Muscle layer of colon (tissue), 2 donors: Measurements from ENCODE around the gene GRID1.

ENCODE experiments used
- H3K27ac ChIP-seq: one replicate; pipeline ENCODE4 v1.7.0; 2013; ENCODE audit warnings: low read depth, mild to moderate bottlenecking, low read length, moderate library complexity
- H3K27me3 ChIP-seq, 2 donors: one replicate each; pipeline ENCODE4 v1.7.0; 2013; ENCODE audit warnings: low read length in 2 of 2, mild to moderate bottlenecking in 2 of 2; ENCODE audit not compliant: insufficient read depth in 2 of 2, control insufficient read depth in 1 of 2
- H3K36me3 ChIP-seq: one replicate; pipeline ENCODE4 v1.7.0; 2013; ENCODE audit warnings: mild to moderate bottlenecking, low read length; ENCODE audit not compliant: insufficient read depth
- H3K4me1 ChIP-seq: one replicate; pipeline ENCODE4 v1.7.0; 2013; ENCODE audit warnings: mild to moderate bottlenecking, low read length; ENCODE audit not compliant: insufficient read depth
- H3K4me3 ChIP-seq, 2 donors: one replicate each; pipeline ENCODE4 v1.7.0; 2013; ENCODE audit warnings: low read length in 2 of 2, low read depth in 1 of 2, mild to moderate bottlenecking in 1 of 2, moderate library complexity in 1 of 2
- H3K9ac ChIP-seq: one replicate; pipeline ENCODE4 v1.7.0; 2013; ENCODE audit warnings: low read length
- H3K9me3 ChIP-seq: one replicate; pipeline ENCODE4 v1.7.0; 2013; ENCODE audit warnings: mild to moderate bottlenecking, low read length
- donor health status: abdominal sarcoma.
- donor health status: Adenocarcinoma of cecum.

GRID1 gene

GRCh38 chr10:86003201-86003621 is 363.4 kb downstream of the GRID1 start:
- H3K36me3 ChIP-seq: no peaks in the 10 kb centered on the region
- no peaks in the 10 kb centered on the region for H3K27me3 ChIP-seq
- H3K27ac ChIP-seq: no peak overlapping the region

GRCh38 chr10:86001521-86001920 is 365.1 kb downstream of the GRID1 start:
- H3K36me3 ChIP-seq: no peaks in the 10 kb centered on the region
- H3K27me3 ChIP-seq: no peaks in the 10 kb centered on the region
- no peak overlapping the region for H3K9ac ChIP-seq
- H3K9me3 ChIP-seq: no peaks in the 10 kb centered on the region
- H3K4me3 ChIP-seq: no peak overlapping the region
- H3K4me1 ChIP-seq: no peaks in the 10 kb centered on the region
- no peak overlapping the region for H3K27ac ChIP-seq

More at GRCh38 chr10:86003201-86003621, 363.4 kb downstream of the GRID1 start:
- H3K4me3 ChIP-seq: no peak overlapping the region
- H3K9ac ChIP-seq: no peak overlapping the region
- H3K9me3 ChIP-seq: no peaks in the 10 kb centered on the region
- H3K4me1 ChIP-seq: no peaks in the 10 kb centered on the region

GRCh38 chr10:85997544-85997943 is 369.1 kb downstream of the GRID1 start:
- no peaks in the 10 kb centered on the region for H3K4me1 ChIP-seq
- H3K27ac ChIP-seq: no peak overlapping the region
- no peaks in the 10 kb centered on the region for H3K27me3 ChIP-seq
- no peaks in the 10 kb centered on the region for H3K9me3 ChIP-seq
- H3K36me3 ChIP-seq: no peaks in the 10 kb centered on the region
- no peak overlapping the region for H3K9ac ChIP-seq
- H3K4me3 ChIP-seq: no peak overlapping the region

- Histone ChIP-seq H3K27ac (no peak overlapping the region), H3K27me3 (no peaks in the 10 kb centered on the region), H3K36me3 (no peaks in the 10 kb centered on the region), H3K4me3 (no peak overlapping the region), H3K4me1 (no peaks in the 10 kb centered on the region), H3K9me3 (no peaks in the 10 kb centered on the region), H3K9ac (no peak overlapping the region)
Observed at GRCh38 chr10:85995791-85996190, 370.8 kb downstream of the GRID1 start.

- no peak overlapping the region for H3K9ac ChIP-seq
- H3K9me3 ChIP-seq: no peaks in the 10 kb centered on the region
- no peaks in the 10 kb centered on the region for H3K36me3 ChIP-seq
- H3K27ac ChIP-seq: no peak overlapping the region
- H3K27me3 ChIP-seq: no peaks in the 10 kb centered on the region
- no peak overlapping the region for H3K4me3 ChIP-seq
- no peaks in the 10 kb centered on the region for H3K4me1 ChIP-seq
Observed at GRCh38 chr10:85993840-85994507, 372.6 kb downstream of the GRID1 start.

GRCh38 chr10:85993140-85993539 is 373.5 kb downstream of the GRID1 start:
- Histone ChIP-seq H3K27ac (no peak overlapping the region), H3K27me3 (no peaks in the 10 kb centered on the region), H3K4me1 (no peaks in the 10 kb centered on the region), H3K36me3 (no peaks in the 10 kb centered on the region), H3K4me3 (no peak overlapping the region), H3K9ac (no peak overlapping the region), H3K9me3 (no peaks in the 10 kb centered on the region)

- Histone ChIP-seq H3K27ac (no peak overlapping the region), H3K4me3 (no peak overlapping the region), H3K9me3 (no peaks in the 10 kb centered on the region), H3K36me3 (no peaks in the 10 kb centered on the region), H3K9ac (no peak overlapping the region), H3K4me1 (no peaks in the 10 kb centered on the region), H3K27me3 (no peaks in the 10 kb centered on the region)
Observed at GRCh38 chr10:85992324-85992723, 374.3 kb downstream of the GRID1 start.

GRCh38 chr10:85986777-85987176 is 379.8 kb downstream of the GRID1 start:
- Histone ChIP-seq H3K9ac (no peak overlapping the region), H3K36me3 (no peaks in the 10 kb centered on the region), H3K9me3 (no peaks in the 10 kb centered on the region), H3K4me1 (no peaks in the 10 kb centered on the region), H3K4me3 (no peak overlapping the region), H3K27me3 (no peaks in the 10 kb centered on the region), H3K27ac (no peak overlapping the region)

GRCh38 chr10:85983051-85983450 is 383.5 kb downstream of the GRID1 start:
- Histone ChIP-seq H3K4me1 (no peaks in the 10 kb centered on the region), H3K27ac (no peak overlapping the region), H3K4me3 (no peak overlapping the region), H3K27me3 (no peaks in the 10 kb centered on the region), H3K9ac (no peak overlapping the region), H3K36me3 (no peaks in the 10 kb centered on the region), H3K9me3 (no peaks in the 10 kb centered on the region)

- H3K9ac ChIP-seq: no peak overlapping the region
- H3K27ac ChIP-seq: no peak overlapping the region
- no peak overlapping the region for H3K4me3 ChIP-seq
- no peaks in the 10 kb centered on the region for H3K27me3 ChIP-seq
- H3K36me3 ChIP-seq: no peaks in the 10 kb centered on the region
- no peaks in the 10 kb centered on the region for H3K9me3 ChIP-seq
- H3K4me1 ChIP-seq: no peaks in the 10 kb centered on the region
Observed at GRCh38 chr10:85979598-85979997, 387.0 kb downstream of the GRID1 start.

- no peaks in the 10 kb centered on the region for H3K36me3 ChIP-seq
- H3K9me3 ChIP-seq: no peaks in the 10 kb centered on the region
- H3K27ac ChIP-seq: no peak overlapping the region
- no peak overlapping the region for H3K4me3 ChIP-seq
- no peaks in the 10 kb centered on the region for H3K4me1 ChIP-seq
- no peaks in the 10 kb centered on the region for H3K27me3 ChIP-seq
- no peak overlapping the region for H3K9ac ChIP-seq
Observed at GRCh38 chr10:85978566-85979358, 387.8 kb downstream of the GRID1 start.

GRCh38 chr10:85977642-85978041 is 389.0 kb downstream of the GRID1 start:
- Histone ChIP-seq H3K4me1 (no peaks in the 10 kb centered on the region), H3K27ac (no peak overlapping the region), H3K9ac (no peak overlapping the region)

More at GRCh38 chr10:85977642-85978041, 389.0 kb downstream of the GRID1 start:
- no peak overlapping the region for H3K4me3 ChIP-seq
- H3K36me3 ChIP-seq: no peaks in the 10 kb centered on the region
- H3K27me3 ChIP-seq: no peaks in the 10 kb centered on the region
- H3K9me3 ChIP-seq: no peaks in the 10 kb centered on the region
